NCI-H2196 treated with DMSO at 0.1 percent for 48 hours (cell line): ENCODE data around the gene AFAP1L2.
A peak's percentile ranks its signal among the peaks of the same experiment; 100 is the strongest.

Source experiments
- DNase-seq: peaks from one replicate; lab custom pipeline; 2025; ENCODE audit not compliant: unreplicated experiment; lab: John Stamatoyannopoulos, UW

AFAP1L2 gene

DNA sequence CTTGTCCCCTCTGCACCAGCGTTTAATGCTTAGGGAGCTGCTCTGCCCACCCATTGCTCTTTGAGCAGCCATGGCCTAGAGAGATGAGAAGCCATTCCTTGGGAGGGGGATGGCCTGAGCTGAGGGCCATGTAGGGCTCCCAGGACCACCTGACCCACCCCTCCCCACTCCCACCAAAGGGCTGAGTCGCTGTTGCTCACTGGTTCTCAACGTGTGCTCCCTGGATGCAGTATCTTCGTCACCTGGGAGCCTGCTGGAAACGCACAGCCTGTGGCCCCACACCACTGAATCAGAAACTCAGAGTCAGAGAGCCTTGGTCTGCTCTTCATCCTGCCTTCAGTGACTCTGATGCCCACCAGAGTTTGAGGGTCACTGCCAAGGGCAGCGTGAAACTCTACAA lies 128.2 kb downstream of the AFAP1L2 start:
- no peak for DNase-seq

DNA sequence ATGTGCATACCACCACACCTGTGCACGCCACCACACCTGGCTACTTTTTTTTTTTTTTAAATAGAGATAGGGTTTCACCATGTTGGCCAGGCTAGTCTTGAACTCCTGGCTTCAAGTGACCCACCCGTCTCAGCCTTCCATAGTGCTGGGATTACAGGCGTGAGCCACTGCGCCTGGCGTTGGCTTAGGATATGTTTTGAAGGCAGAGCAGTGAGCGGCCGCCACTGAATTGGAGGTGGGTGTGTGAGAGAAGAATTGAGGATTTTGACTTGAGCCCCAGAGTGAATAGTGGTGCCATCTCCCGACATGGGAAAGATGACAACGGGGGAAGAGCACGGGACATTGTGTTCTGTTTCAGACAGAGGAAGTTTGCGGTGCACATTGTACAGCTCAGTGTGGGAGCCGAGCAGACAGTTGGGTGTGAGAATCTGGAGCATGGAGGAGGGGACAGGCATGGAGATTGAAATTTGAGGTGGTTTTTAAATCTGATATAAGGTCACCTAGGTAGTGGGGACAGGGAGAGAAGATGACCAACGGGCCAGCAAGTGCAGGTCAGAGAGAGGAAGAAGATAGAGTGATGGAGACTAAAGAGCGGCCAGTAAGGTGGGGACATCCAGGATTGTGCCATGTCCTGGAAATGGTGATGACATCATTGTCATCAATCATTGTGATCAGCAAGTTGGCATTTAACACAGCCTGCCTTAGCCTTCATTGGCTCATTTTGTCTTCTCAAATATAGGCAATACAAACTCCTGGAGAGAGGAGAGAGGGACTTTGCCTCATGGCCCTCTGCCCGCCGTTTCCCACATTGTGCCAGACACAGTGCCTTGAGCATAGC lies 129.5 kb downstream of the AFAP1L2 start:
- no peak for DNase-seq

DNA sequence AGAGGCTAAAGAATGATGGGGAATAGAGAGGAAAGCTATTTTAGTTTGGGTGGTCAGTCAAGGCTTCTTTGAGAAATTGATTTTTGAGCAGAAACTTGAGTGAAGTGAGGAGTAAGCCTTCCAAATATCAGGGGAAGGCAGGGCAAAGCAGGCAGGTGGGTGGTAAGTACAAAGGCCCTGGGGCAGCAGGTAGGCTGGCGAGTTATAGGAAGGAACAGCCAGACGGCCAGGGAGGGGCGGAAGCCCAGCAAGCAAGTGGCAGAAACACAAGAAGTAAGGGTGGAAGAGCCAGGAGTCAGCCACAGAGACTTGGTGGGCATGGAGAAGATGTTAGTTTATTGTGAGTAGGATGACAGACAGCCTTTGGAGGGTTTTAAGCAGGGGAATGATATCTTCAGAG lies 130.4 kb downstream of the AFAP1L2 start:
- no peak for DNase-seq

DNA sequence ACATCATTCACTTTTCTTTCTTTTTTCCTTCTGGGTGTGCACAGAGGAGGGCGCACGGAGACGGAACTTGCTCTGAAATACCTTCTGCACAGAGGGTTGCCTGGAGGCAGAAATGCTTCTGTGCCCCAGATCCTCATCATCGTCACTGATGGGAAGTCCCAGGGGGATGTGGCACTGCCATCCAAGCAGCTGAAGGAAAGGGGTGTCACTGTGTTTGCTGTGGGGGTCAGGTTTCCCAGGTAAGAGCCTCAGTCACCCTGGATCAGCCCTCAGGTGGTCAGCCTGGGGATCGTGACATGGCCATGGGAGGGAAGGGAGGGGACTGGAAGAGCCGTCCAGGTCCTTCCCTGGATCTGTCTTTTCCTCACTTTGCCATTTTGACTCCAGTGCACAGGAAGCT lies 131.6 kb downstream of the AFAP1L2 start:
- no peak for DNase-seq

DNA sequence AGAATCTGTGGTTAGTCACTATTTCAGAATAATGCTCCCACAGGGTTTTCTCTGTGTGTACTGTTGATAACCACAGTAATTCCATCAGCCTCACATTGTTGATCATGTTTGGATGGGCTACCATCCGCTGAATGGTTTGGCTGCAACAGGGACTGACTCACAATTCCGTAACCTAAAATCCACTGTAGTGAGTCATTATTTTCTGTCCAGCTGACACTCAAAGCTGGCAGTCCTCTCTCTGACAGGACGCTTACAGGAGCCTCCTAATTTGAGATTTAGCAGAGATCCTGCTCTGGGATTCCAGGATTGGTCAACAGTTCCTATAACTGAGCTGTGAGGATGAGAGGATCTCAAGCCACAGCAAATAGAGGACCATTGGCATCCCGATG lies 132.5 kb downstream of the AFAP1L2 start:
- no peak for DNase-seq

DNA sequence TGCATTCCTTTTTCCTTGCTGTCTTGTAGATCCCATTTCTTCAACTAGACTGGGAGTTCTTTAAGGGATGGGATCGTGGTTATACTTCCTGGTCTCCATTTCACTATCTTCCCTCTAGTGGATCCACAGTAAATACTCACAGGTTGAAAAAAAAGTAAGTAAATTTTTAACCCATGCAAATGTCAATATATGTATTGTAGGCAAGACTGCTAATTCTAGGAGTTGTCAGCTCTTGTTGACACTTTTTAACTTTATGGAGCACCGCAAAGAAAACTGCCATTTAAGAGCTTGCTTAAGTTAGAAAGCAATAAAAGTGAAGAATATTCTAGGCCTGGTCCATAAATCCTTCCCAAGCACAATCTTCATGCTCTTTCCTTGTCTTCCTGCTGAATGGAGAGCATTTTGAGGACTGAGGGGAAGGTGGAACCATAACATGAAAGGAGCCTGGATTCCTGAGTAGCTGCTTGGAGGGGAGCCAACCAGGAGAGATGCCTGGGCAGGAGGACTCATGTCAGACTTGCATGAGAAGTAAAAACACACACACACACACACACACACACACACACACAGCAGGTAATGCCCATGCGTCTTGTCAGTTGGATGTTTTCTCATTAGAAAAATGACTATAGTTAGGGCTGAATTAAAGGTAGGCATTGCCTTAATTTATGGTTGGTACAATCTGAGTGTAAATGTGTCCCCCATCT lies 133.1 kb downstream of the AFAP1L2 start:
- no peak for DNase-seq

DNA sequence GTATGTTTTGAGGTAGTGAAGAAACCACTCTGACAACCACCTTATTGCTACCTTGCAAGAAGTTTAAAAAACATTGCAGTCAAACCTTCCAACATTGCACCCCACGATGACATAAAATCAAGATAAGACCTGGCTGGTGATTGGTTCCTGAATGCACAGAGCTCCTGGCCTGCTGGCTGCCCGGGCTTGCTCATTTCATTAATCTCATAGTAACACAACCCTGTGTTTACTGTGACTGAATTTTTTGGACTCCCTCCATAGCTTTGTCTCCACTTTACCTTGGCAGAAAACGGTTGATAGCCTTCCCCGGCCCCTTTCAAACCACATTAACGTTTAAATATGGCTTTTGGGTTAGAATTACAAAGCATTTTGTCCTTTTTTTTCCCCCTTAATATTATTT lies 137.8 kb downstream of the AFAP1L2 start:
- peak; percentile 39 for DNase-seq

DNA sequence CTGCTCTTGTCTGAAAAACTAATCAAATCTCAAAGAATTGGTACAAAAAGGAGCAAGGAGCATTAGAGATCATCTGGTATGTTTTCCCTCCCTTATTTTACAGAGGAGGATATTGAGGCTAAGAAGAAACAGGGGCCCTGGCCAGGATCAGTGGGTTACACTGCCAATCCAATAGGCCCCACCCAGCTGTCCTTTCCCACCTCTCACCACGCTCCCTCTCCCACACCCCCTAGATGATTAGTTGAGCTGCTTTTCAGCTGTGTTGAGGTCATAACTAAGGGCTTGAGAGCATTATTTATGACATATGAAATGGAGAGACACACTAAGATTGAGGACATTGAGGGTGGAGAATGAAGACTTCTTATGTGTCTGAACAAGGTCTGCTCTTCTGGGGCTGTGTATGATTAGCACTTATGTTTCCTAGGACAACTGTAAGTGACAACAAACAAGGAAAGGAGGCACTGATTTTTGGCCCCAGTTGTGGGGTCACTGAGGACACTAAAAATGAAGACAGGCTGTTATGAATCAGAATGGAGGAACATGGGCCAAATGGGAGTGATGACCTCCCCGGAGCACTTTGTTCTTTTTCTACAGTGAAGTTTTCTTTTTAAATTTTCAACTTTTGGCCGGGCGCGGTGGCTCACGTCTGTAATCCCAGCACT lies 138.8 kb downstream of the AFAP1L2 start:
- DNase-seq, result no peak

DNA sequence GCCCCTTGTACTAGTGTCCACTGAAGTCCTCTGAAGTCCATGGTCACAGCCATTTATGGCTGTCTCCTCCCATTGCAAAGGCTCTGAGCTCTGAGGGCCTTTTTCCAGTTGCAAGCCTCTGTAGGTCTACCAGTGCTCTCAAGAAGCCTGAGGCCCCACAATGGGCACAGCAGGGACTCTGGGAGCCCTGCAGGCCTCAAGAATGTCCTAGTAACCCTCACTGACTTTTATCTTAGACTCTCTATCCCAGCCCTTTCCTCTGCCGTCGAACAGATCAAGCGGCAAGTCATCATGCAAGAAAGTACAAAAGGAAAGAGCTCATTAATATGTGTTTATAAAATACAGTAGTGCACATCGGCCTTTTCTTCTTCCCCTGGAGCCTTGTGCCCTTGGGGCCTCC lies 141.8 kb downstream of the AFAP1L2 start:
- DNase-seq, result no peak

DNA sequence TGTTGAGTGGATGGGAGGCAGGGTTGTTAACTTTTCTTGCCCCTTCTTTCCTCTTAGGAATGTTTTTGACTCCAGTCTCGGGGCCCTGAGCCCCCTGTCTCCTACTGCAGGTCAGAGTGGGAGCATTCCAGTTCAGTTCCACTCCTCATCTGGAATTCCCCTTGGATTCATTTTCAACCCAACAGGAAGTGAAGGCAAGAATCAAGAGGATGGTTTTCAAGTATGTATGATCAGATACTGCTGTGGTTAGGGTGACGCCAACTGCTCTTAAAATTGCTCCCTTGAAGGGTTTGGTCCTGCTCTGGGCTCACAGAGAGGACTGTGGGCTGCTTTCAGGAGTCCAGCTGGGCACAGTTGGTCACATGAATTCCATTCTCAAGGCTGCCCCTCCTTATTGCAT lies 143.2 kb downstream of the AFAP1L2 start:
- no peak for DNase-seq

DNA sequence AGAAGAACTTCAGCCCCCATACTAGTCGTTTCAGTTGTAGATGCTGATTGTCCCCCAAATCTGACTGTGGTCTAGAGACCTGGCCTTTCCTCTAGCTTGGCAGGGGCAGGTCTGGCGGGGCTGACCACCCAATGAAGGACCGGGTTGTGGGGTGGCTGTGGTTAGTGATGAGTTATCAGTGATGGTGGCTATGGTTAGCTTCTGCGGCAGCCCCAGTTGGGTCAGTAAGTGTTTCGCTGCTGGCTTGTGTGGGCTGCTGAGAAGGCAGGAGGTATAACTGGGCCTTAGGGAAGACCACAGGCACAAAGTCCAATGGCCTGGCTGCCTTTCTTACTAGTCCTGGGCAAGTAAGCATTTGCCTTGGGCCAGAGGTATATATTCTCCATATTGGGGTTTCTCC lies 143.9 kb downstream of the AFAP1L2 start:
- no peak for DNase-seq

DNA sequence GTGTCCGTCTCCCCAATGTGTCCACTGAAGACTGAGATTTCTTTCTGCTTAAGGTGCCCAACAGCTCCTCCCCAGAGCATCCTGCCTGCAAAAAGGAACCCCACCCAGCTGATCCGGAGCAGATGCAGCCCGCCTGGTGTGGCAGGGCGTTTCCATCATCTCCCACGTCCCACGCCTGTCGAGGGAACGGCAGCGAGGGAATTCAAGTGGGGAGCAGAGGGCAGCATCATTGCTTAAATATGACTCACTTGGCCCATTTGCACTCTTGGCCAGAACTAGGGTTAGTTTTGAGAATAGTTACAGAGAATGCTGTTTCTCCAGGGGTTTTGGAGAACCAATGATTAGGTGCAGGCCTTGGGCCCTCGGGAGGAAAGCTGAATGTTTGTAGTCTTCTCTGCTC lies 144.5 kb downstream of the AFAP1L2 start:
- no peak for DNase-seq

DNA sequence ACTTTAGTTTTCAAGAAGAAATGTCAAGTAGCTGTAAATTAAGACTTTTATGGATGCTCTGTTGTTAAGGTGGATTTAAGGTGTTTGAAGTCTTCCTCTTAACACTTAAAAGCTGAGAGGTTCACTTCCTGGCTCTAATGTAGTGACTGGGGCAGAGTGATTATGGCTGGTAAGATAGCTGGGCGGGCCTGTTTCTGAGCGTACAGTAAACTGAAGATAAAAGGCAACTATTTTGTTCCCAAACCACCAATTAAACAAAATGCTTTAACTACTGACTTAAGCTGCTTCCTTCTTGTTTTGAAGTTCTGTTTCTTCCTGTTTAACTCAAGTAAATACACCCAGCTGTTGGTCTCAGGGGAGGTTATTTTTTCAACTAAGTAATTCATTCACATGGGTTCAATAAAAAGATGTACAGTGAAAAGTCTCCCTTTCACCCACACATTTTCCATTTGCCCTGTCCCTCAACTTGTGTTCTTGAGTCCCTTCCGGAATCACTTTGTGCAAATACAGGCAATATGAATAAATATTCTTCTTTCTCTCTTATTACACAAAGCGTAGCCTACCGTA lies 145.9 kb downstream of the AFAP1L2 start:
- no peak for DNase-seq

DNA sequence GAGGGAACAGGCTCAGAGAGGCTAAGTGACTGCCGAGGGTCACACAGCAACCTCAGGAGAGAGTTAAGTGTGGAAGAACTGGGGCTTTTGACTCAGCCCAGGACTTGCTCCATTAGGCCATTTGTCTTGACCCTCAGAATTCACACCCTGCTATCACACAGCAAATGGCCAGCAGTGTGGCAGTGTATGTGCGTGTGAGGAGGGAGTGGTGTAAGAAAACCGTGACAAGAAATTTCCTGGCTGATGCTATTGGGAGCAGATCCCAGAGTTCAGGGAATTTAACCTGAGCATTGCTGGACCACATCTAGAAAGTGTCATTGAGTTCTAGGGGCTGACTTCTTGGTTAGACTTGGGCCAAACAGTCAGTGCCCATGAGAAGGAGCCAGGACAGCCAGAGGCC lies 146.8 kb downstream of the AFAP1L2 start:
- DNase-seq, result no peak

DNA sequence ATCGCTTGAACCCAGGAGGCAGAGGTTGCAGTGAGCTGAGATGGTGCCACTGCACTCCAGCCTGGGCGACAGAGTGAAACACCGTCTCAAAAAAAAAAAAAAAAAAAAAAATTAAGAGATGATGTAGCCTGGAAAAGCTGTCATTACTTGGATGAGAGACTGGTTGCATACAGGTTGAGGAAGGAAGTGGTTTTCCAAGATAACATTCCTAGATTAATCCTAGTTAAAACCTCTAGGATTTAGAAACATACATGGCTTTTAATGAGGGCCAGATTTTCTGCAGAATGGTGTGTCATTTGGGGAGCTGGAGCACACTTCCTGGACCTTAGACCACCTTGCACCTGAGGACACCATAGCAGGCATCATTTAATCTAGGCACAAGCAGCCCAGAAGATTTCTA lies 147.5 kb downstream of the AFAP1L2 start:
- no peak for DNase-seq

DNA sequence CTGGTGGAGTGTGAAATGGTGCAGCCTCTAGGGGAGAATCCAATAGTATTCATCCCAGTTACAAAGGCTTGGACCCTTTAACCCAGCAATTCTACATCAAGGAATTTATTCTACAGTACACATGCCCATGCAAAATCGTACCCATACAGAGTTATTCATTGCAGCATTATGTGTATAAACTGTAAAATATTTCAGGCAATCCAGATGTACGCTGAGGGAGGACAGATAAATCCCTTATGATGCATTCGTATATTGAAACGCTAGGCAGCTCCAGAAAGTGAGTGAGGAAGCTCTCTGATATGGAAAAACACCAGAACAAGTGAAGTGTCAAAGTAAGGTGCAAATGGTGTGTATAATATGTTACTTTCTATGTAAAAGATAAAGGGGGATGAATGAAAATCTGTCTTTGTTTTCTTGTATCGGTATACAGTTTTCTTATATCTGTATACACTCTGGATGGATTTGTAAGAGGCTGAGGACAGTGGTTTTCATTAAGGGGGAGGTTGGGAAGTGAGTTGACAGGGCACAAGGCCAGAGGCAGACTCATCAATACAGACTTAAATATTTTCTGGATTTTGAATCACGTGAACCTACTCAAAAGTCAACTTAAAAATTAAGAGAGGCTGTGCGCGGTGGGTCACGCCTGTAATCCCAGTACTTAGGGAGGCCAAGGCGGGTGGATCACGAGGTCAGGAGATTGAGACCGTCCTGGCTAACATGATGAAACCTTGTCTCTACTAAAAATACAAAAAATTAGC lies 148.1 kb downstream of the AFAP1L2 start:
- DNase-seq, result no peak

DNA sequence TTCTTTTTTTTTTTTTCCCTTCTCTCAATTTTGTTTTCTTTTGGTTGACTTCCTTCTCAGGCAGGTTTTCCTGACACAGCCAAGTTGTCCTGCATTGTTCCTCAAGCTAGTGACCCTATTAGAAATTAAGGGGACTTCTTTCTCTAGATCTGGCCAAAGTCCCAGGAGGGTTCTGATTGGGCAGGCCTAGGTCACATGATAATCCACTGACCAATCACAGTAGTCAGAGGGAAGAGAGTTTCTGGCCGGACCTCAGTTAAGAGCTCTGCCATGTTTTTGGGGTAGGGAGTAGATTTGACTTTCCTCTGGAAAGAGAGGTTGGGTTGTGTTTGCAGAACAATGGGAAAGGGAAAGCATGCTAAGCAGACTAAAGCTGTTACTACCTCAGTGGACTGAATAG lies 149.1 kb downstream of the AFAP1L2 start:
- no peak for DNase-seq

DNA sequence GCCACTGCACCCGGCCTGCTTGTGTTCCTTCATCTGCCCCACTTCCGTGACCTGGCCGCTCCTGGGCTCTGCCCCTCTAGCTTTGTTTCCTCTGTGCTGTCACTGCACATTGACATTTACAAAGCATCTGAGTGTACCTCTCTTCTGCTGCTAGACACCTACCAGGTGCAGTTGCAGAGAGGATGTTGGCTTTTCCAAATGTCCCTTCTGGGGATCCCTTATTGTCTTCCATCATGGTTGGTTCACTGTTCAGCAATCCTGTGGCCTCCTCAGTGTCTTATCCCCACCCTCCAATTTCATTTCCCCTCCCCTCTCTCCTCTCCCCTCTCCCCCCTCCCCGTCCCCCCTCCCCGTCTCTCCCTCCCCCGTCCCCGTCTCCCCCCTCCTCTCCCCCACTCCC lies 151.4 kb downstream of the AFAP1L2 start:
- DNase-seq, result no peak

DNA sequence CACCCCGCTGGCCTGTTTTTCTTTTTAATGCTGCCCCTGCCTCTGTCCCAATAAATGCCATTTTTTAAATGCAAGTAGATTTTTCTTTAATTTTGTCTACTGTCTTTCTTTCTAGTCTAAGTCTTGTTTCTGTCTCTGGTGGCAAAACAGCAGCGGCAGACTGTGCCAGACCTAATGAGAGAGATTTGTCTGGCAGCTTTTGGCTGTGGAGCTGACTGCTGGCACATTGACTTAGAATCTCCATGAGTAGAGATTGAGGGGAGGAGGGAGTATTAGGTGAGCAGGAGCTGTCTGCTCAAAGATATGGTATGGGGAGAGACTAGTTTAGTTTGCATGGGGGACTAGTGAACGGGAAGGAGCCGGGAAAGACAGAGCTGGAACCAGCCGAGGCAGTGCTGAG lies 152.2 kb downstream of the AFAP1L2 start:
- no peak for DNase-seq

DNA sequence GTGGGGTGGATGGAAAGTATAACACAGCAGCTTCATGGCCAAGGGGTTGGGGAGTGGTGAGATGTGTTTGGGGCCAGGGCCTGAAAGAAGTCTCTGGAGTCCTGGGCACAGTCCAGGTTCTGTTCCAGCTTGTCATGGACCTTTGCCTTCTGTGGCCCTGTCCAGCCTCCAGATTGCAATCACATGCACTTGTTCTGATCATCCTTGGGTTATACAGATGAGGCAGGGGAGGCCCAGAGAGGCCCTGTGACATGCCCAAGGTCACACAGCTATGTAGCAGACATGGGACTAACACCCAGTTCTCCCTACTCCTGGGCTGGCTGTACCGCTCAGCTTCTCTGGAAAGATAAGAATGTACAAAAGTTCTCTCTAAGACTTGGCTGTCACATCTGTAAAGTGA lies 153.6 kb downstream of the AFAP1L2 start:
- DNase-seq, result no peak

DNA sequence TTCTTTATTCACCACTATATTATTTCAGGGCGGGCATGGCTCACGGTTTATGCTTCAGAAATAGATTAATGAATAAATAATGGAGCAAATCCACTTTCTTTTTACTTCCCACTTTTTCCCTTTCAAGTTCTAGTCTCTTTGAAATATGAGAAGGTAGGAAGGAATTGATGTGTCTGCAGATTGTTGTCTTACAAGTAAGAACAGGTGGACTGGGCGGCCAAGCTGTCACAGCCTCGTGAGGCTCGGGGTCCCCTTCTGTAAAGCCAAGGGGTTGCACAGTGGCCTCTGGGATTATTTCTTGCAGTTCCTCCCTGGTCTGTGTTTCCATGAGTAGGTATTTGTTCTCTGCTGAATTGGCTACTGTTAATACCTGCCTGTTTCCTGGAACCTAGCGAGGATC lies 154.1 kb downstream of the AFAP1L2 start:
- DNase-seq, result no peak
